Adrenal gland (tissue), 5 donors: ENCODE results near the gene CD59.

Experiments used
- CTCF ChIP-seq, 6 experiments: fragments of 450-650 bp in 4 of 6; fragments of 200-600 bp in 2 of 6; sonication (generic) in 1 of 6; IDR thresholded peaks; 1 replicate in 5 of 6; 2 replicates in 1 of 6; pipeline versions ENCODE4 v1.5.1 to v1.8.0; 2016 to 2021; ENCODE audit warnings: antibody characterized with exemption in 6 of 6, mild to moderate bottlenecking in 2 of 6, moderate library complexity in 1 of 6
- POLR2A ChIP-seq, 2 donors: fragments of 450-650 bp; IDR thresholded peaks; one replicate each; pipeline ENCODE4 v1.6.1; 2017; ENCODE audit warnings: antibody characterized with exemption in 2 of 2, mild to moderate bottlenecking in 2 of 2, moderate library complexity in 1 of 2
- donor health status: DM: no; HTN: no; CAD: no.

DNA sequence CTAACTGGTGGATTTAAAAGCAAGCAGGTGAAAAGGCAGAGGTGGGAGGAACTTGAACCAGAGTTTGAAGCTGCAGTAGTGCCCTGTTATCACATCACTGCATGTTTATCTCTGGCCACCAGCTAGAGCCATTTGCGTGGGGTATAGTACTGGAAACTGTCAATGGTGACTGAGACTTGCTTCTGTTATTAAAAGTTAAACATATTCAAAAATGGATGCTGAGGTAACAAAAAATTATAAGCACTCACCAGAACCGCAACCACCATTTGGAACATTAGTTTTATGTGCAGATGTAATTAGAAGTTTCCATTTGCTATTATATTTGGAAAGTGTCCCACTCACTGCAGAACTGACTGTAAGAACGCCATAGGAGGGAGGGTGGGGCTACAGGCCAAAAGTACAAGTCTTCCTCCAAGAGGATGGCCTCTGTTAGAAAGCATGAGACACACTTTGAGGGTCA lies 1.2 kb upstream of the CD59 start:
- TF ChIP-seq POLR2A (IDR thresholded peaks at IDR 0.05) (no peak), CTCF (IDR thresholded peaks at IDR 0.05) (no peak)
